HG02970 (cell line): Measurements from ENCODE around the gene F12.
A peak's percentile ranks its signal among the peaks of the same experiment; 100 is the strongest.
"Not testable (repeated sequence)": the region's sequence is repeated elsewhere in the genome, so short reads cannot be mapped to it uniquely, and the experiment has no call there.

ENCODE experiments used
- ATAC-seq: cut with Tn5 transposase; IDR thresholded peaks from one replicate; pipeline ENCODE4 v1.9.1; 2021; ENCODE audit warnings: mild to moderate bottlenecking, moderate library complexity, moderate number of reproducible peaks; ENCODE audit not compliant: unreplicated experiment, low FRiP score

The F12 gene

DNA sequence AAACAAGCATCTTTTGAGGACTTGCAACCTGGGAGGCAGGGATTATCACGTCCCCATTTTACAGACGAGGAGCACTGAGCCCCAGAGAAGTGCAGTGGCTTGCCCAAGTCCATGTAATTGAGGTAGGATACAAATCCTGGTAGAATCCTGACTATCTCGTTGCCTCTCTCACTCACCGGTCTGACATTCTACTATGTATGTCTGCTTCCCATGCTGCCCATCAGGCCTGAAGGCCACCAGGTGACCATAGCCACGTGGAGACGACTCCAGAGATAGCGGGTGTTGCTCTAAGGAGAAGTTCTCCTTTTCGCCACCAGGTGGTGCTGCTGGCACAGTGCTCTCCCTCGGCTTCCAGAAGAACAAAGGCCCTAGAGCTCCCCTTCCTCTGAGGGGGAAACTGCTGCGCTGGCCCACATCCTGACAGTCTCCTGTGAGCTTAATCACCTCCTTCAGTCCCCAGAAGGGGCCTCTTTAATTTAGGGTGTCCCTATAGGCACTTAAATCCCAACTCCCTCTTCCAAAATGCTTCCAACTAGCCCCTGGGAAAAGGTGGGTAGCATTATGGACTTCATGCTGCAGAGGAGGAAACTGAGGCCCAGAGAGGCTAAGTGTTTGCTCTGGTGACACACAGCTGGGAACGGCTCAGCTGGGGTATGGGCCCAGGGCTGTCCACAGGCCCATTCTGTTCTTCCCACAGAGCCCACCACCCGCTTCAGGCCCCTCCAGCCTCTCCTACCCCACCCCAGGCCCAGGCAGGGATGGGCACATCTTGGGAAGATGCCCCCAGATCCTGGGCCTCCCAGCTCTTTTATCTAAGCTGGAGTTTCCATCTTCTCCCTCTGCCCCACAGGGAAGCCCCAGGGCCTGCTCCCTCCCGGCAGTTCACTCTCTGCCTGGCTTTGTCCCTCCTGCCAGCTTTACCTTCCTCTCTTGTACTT, 18.7 kb downstream of the F12 start:
- peak; percentile 46 for ATAC-seq

DNA sequence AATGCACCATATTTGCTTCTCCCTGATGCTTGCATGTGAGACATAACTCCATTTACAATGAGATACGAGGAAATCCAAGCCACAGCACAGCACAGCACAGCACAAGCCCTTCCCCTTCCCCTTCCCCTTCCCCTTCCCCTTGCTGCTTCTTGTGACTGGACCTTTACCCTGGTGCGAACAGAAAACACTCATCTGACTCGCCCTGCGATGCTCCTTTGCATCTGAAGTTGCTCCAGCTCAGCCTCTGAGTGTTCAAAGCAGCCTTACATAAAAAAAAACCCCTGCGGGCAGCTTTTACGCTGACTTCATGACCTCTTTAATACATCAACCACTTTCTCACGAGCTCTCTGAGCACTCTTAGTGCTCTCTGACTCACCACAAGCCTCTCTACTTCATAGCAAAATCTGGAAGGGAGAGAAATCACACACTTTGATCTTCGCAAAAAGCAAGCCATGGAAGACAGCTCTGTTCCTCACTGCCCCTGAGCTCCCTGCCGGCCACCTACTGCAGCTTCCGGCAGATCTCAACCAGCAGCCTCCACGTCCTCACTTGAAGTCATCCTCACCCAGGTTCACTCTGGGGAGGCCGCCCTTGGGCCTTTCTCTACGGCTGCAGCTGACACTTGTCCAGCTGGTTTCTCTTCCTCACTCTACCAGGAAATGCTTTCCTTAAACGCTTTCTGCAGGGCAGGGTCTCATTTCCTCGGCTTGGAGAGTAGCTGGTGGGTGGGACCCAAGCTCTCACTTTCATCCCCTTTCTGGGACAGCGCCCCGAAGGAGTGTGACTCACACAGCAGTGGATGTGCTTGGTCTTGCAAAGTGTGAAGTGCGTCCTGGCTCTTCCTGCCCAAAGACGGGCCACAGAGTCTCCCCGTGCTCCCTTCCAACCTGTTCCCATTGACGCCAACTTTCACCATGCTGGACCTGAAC, 19.9 kb downstream of the F12 start:
- no peak for ATAC-seq

DNA sequence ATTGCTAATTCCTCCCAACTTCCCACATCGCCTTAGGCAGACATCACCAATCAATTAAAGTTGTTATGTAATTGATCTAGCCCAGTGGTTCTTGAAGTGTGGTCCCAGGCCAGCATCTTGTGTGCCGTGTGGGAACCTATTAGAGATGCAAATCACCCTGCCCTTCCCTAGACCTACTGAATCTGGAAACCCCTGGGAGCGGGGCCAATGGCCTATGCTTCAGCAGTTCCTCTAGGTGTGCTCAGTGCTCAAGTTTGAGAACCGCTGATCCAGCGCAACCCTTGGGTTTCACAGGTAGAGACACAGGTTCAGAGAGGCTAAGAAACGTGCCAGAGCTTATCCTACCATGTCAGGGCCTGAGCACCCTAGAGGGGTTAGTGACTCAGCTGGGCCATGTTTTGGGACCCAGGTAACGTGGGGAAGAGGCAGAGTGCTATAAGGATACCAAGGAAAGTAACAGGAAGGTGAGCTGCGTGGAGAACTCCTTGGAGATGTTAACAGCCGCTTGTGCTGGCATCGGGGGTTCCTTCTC, 20.8 kb downstream of the F12 start:
- ATAC-seq = no peak

GRCh38 chr5:177387405-177387804, 22.0 kb downstream of the F12 start:
- no peak for ATAC-seq

- ATAC-seq = no peak
Observed at GRCh38 chr5:177386542-177386941, 22.8 kb downstream of the F12 start.

- ATAC-seq = no peak
Observed at GRCh38 chr5:177385720-177386119, 23.6 kb downstream of the F12 start.

- ATAC-seq = no peak
Observed at GRCh38 chr5:177384134-177384533, 25.2 kb downstream of the F12 start, which contains the start of gene SLC34A1. Gene SLC34A1, plus strand, starts transcription at chr5:177384434. Its CDS starts 1,308 bp downstream, at chr5:177385742.

DNA sequence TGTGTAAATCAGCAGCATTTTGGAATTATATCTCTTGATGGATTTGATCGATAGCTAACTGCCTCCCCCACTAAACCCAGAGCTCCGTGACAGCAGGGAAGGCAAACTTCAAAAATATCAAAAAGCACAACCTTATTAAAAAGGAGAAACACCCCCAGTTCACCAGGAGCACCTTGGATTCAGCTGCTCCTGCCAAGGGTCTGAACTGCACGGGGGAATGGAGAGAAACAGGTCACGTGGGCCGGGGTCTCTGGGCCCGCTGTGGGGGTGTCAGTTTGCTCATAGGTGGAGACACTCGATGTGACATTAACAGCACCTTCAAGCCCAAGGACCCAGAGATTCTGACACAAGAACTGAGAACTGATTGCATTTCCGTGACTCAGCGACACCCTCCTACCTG, 26.2 kb downstream of the F12 start:
- no peak for ATAC-seq

DNA sequence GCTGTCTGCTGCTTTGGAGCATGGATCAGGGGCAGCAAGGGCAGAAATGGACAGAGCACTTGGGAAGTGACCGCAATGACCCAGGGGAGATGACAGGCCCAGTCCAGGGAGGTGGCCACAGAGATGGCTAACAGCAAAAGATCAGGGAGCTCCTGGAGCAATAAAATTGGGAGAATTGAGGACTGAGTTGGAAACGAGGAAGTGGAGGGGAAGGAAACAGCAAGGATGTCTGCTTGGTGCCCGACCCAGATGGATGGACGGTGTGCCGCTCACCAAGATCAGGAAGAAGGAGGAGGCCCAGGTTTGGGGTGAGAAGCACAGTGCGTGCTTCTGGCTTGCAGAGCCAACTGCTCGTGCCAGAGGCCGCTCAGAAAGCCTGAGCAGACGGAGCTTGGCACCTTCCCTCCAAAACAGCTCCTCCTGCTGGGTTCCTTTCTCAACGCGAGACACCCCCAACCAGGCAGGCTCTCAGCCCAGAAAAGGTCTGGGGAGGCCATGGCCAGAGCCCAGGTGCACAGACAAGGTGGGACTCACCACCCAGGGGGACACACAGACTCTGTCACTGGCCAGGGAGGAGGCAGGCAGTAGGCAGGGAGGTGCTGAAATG, 26.8 kb downstream of the F12 start:
- ATAC-seq = no peak

DNA sequence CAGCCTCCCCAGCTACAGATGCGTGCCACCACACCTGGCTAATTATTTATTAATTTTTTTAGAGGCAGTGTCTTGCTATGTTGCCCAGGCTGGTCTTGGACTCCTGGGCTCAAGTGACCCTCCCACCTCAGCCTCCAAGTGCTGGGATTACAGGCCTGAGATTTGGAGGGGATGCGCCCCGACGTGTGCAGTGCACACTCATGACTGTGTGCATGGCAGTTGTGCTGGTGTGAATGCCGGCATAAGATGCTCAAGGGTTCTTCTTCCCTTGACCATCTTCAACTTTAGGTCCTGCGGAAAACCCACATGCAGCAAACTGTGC, 28.6 kb downstream of the F12 start:
- no peak for ATAC-seq

DNA sequence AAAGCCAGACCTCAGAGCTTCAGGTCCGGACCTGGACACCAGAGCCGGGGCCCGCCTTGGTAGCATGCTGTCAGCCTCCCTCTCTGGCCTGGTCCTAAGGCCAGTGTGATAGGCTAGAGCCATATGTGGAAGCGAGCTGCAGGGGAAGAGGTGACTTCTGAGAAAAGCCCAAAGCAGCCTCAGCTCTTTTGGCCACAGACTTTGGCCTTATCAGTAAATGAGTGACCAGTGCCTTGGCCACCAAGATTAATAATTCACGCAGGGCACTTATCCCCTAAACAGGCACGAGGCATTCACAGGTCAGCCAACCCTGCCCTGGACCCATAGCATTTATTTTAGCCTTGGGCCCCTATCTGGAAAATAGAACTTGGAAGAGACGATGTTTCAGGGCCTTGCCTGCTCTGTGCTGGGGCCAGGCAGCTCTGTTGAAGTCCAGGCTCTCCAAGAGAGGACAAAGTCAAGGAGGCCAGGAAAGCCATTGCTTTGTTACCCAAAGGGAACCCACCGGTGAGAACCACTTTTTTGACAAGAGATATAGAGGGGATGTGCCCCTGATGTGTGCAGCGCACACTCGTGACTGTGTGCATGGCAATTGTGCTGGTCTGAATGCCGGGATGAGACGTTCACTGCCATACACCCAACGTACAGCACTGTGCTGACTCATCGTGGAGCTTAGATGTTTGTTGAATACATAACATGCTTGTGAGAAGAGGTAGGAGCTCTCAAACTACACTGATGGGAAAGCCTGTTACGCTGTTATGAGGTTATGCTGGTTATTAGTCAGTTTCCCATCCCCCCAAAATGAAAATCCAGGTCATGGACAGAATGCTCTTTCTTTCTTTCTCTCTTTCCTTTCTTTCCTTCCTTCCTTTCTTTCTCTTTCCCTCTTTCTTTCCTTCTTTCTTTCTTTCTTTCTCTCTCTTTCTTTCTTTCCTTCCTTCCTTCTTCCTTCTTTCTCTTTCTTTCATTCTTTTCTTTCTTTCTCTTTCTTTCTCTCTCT, 30.2 kb downstream of the F12 start:
- ATAC-seq = no peak

DNA sequence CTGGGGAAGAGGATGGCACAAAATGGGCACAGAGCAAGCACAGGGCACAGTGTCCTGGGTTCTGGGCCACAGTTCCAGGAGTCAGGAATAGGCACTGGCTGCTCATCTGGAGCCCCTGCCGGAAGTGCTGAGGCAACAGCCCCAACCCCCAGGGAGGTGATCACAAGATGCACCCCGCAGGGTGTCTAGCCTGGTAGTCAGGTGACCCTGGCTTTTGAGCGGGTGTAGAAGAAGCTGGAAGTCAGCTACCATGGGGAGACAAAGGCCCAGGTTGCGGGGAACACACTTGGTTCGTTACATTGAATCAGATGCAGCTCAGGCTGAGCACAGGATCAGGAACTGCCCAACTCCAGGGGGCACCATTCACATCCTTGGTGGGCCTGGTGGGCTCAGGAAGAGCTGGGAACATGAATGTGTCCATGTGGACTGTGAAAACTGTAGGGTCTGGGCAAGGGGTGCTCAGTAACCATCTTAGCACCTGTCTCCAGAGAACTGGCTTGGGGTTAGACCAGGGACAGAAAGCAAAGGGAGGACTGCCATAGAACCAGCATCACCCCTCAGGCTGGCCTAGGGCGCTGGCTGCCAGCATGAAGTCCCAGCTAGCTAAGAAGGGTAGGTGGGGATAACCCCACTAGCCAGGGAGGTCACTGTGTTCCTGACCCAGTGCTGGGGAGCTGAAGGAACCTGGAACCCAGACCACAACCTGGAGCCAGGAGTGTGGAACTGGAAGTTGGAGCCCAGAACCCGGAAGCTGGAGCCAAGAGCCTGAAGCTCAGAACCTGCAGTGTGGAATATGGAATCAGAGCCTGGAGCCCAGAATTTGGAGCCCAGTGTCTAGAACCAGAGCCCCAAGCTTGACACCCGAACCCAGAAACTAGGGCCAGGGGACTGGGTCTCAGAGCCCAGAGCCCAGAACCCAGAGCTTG, 31.2 kb downstream of the F12 start:
- no peak for ATAC-seq

DNA sequence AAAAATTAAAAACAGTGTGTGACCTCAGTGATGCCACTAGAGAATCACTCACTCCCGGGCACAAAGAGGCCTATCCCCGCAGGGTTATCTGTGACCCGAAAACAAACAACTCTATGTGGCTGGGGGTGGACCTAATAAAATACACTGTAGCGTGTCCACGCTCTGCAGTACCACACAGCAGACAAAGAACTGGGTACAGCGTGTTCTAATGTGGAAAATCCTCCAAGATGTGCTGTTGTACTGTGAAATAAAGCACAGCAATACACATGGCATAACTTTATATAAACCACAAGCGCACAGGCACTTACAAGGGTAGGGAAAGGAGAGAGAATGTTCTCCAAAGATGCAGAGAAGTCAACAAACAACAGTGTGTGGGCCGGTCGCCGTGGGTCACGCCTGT, 33.3 kb downstream of the F12 start:
- ATAC-seq = no peak

- not testable (repeated sequence) for ATAC-seq
Observed at GRCh38 chr5:177375516-177375915, 33.8 kb downstream of the F12 start.

DNA sequence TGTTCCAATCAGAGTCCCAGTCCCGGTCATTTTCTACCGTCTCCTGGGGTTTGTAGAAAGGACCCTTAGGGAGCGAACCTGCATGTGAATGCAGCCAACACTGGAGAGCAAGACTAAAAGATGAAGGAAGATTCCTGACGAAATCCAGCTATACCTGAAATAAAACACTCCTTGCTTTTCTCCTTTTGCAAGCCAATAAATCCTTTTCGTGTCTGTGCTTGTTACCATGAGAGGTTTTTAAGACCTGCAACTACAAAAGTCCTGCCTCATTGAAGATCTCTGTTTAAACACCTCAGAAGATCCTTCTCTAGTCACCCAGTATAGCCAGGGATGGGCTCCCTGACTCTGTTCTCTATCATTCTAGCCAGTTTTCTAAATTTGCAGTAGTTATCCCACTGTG, 35.2 kb downstream of the F12 start:
- ATAC-seq = no peak

GRCh38 chr5:177373806-177374205, 35.6 kb downstream of the F12 start:
- no peak for ATAC-seq

DNA sequence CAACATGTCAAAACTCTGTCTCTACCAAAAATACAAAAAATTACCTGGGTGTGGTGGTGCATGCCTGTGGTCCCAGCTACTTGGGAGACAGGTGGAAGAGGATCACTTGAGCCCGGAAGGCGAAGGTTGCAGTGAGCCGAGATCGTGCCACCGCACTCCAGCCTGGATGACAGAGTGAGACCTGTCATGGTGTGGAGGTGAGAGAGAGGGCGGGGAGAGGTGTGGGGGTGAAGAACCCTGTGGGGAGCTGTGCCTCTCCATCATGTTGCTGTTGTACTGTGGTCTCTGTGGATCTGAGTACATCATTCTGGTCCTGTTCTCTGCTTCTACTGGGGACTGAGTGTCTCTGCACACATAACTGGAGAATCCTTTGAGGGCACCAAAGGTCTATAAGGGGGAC, 36.5 kb downstream of the F12 start:
- no peak for ATAC-seq
